ENCODE data around the gene SAP30BP.

Gene SAP30BP

DNA sequence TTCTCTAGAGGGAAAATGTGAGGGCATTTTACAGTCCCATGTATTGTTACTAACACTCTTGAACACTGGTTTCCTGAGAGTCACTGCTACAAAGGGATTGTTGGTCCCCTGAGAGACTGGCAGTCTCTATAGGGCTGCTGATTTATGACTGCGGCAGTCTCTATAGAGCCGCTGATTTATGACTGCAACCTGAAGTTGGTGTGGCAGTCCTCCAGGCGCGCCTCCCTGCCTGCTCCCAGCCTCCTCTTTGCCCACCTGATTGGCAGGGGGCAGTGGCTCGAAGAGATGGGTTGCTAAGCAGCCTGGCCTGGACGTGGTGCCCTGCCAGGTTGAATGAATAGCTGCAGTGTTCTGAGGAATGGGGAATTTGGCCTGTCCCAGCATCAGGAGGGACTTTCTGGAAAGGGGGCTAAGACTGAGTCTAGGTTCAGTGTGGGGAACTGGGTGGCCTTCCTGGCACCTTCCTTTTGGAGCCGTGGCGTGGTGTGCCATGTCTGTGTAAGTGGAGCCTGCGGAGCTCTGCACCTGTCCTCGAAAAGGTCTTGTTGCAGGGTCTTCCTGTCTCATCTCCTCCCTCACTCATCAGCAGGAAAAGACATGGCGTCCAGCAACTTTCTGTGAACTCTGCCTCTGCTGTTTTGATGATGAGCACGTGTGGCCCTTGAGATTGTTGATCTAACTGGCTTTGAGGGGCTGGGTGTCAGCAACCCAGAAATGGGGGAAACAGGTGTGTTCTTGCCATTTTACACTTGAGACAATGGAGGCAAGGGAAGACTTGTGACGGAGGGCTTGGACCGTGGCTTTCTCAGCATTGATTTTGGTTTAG is 24.9 kb downstream of the SAP30BP start:
- no peak for DNase-seq

DNA sequence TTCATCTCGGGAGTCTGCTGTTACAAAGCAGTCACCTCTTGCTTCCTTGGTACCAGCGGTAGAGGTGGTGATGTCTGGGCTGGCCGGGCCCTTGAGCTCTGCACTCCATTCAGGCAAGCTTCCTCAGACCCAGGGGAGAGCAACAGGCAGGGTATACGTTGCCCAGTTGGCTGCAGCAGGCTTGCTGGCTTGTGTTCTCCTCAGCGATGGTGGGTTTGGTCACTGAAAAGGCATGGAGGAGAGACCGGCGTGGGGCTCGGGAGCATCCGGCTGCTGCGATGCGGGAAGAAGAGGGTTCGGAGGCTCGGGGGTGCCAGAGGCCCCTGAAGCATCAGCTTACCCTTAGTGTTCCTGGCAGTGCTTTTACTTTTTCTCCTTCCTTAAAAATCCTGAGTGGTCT is 25.8 kb downstream of the SAP30BP start:
- no peak for DNase-seq

DNA sequence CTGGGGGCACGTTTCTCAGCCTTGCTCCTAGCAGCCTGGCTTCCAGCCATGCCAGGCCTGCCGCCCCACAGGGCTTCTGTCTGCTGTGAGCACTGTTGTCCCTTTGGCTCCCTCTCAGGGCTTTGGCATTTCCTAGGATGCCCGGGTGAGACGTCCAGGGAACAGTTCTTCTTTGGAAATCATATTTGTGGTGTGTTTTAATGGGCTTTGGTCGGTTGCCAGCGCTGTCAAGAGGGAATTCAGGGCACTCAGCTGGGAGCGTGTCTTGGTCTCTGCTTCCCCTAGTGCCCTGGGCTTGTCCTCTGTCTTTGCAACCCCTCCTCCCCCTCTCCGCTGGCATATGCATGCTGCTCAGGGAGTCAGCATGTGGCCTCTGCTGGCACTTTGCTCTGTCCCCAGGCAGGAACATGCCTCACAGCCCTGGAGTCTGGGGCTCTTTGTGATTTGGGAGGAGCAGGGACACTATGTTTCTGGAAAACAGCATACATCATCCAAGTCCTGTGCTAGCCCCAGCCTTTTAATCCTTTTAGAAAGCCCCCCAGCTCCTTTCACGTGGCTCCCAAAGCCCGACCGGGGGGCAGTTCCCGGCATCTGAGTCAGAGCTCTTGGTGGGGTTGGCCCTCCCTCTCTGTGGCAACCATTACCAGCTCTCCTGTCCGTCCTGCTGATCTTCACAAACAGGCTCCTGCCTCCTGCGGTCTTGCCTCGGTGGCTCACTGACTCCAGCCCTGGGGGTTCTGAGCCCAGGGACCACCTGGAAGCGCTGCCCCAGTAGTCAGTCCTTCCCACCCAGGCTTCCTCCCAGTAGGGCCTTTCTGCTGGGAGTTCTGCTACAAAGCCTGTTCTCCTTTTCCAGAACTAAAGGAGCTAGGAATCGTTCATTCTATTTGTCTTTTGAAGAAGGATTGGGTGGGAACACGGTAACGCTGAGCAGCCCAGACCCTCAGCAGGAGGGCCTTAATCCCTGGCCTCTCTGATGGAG is 26.7 kb downstream of the SAP30BP start:
- no peak for DNase-seq

DNA sequence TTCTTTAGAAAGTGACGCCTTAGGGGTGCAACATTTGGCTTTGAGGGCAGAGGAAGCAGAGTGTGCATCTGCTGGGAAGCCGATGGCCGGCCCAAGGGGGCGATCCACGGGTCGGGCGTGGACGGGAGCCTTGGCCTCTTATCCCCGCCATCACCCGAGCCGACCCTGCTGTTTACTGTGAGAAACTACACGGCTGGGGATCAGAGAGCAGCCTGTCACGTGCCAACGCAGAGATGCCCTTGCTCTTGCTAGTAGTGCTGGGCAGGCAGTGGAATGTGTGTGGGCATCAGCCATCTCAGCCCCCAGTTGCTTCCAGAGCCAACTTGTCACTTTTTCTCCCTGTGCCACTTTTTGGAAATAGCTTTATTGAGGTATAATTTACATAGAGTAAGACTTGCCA is 27.4 kb downstream of the SAP30BP start:
- no peak for DNase-seq

DNA sequence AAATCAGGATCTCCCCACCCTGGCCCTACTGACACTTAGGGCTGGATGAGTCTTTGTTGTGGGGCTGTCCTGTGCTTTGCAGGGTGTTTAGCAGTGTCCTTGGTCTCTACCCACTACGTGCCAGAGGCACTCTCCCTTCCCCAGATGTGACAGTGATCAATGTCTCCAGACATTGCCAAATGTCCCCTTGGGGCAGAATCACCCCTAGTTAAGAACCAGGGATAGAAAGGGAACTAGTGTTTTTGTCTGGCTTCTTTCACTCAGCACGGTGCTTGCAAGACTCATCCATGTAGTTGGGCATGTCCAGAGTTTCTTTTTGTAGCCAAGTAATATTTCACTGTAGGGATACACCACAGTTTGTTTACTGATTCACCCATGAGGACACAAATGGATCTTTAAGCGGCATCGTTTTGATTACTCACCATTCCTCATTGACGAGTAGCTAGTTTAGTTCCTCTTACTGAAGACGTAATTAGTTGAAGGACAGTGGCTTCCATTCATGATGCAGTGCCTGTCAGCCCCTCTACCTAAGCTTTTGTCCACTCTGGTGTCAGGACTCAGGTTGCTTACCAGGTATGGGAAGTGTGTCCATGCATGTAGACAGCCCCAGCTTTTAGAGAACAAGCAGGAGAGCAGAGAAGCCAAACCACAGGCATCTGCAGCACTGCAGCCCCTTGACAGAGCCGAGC is 28.1 kb downstream of the SAP30BP start:
- DNase-seq, result no peak

DNA sequence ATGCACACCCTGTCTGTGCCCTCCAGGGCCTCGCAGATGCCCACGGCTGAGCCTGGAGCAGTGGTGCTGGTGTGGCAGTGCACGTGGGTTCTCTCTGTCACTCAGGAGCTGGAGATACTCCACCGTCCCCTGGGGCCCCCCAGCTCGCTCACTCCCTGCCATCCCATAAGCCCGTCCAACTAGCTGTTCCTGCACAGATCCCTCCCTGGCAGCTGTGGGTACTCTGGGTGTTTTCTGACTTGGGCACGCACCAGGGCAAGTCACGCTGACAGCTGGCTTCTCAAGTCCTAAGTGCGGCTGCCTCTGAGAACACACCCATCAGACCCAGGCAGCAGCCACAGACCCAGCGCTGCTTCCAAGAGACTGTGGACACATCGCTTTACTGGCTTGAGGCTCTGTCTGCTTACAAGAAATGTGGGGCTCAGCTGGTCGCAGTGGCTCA is 28.7 kb downstream of the SAP30BP start:
- no peak for DNase-seq

DNA sequence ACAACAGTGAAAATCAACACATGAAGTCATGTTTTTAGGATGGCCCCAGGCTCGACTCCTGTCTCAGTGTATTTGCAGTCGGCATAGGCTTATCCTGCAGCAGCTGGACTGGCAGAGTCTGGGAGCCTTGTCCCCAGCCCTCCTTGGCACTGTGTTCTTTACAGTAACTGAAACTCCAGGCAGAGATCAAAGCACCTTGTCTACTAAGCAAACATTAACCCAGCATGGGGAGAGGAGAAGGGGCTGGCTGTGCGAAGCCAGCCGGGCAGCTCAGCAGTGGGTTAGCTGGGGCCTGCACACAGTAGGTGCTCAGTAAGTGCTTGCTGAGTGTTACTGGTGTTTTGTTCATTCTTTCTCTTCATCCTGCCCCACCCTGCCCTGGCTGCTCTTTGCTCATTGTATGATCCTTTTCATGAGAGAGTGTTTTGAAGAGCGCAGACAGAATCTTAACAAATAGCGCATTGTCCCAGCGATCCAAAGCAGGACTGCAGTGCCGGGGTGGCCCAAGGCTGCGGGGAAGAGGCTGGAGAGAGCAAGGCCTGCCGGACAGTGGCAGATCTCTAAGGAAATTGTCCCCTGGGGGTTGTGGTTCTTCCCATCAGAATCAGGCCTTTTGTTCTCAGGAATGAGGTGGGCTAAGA is 30.6 kb downstream of the SAP30BP start:
- no peak for DNase-seq

DNA sequence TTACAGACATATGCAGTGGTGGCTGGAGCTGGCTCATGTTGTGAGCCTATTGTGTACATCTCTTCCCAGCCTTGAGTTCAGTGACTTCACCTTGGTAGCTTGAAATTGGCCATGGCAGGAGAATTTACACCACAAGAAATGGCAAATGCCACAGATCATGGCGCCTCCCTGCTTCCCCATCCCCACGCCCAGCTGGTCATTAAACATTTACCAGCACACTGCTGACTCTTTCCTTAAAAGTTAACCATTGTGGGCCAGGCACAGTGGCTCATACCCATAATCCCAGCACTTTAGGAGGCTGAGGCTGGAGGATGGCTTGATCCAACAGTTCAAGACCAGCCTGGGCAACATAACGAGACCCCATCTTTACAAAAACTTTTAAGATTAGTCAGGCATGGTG is 31.5 kb downstream of the SAP30BP start:
- DNase-seq, result no peak

DNA sequence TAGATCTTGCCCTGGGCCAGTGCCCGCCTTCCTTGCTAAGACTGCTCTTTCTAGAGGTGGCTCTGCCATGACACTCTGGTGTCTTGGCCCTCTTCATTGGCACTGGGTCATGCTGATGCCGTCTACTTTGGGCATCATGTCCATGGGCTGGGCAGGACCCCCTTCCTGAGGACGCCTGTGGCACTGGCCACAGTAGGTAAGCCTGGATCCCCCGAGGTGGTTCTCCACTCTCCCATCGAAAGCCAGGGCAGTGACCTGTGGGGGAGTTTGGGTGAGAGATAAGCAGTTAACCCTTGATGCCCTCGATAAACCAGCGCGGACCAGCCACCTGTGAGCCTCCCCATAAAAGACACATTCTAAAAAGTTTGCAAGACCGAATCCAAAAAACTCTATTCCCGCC is 34.1 kb downstream of the SAP30BP start:
- DNase-seq, result no peak

DNA sequence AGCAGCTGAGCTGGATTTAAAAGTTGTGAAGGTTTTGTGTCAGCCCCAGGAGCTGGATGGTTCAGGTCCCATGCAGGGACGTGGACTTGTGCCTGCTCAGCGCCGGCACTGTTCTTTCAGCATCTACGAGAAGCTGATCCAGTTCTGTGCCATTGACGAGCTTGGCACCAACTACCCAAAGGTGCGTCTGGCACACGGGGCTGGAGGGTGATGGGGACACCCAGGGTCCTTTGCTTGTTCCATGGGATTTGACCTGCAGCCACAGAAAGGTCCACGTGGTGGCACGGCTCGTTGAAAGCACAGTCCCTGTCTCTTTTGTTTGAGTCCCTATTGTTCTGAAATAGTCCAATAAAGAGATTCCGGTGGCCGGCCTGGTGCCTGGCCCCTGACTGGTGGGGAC is 36.1 kb downstream of the SAP30BP start:
- no peak for DNase-seq

DNA sequence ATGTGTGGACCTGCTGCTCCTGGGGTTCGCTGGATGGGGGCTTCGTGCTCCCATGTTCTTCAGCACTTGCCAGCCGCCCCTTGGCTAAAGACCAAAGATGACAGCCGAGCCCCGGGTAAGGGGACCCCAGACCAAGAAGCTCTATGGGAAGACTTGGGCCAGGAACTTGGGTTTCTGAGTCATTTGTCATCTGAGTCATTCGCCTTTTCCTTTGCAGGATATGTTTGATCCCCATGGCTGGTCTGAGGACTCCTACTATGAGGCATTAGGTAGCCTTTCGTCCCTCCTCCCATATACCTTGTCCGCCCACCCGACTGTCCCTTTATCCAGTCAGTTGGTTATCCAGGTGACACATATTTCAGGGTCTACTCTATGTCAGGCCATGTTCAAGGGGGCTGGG is 36.5 kb downstream of the SAP30BP start:
- DNase-seq, result no peak

DNA sequence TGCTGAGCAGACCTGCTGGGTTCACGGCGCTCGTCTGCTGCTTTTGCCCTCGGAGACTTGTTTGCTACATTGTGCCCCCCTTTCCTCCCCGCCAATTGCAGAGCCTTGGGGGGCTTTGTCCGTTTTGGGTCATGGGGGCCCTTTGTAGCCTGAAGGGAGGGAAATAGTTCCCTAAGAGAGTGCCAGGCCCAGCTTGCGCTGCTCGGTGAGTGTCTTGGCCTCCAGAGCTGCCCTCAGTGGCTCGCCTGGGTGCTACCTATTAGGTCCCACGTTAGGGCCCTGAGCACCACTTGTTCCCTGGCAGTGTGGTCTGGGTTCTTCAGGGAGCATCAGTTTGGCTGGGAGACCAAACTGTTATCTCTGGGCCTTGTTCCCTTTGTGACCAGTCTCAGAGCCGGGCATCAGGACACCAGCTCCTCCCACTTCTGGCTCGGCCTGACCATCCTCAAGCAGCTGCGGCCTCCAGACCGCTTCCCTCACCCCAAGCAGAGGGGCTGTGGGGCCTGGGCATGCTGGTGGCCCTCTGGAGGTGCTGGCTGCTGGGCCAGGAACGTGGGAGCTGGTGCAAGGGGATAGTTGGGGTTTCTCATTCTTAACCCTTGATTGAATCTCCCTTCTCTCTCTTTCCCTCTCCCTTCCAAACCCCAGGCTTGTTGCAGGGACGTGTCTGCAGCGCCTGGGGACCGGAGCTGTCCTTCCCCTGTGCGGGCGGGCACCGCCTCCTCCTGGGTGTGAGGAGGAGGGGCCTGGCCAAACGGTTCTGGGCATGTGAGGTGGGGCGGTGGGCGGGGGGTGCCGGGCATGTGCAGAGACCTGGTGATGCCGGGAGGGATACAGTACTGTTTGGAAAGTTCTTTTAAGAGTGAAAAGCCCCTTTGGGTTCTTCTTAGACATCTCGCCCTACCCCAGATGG is 38.1 kb downstream of the SAP30BP start:
- no peak for DNase-seq

DNA sequence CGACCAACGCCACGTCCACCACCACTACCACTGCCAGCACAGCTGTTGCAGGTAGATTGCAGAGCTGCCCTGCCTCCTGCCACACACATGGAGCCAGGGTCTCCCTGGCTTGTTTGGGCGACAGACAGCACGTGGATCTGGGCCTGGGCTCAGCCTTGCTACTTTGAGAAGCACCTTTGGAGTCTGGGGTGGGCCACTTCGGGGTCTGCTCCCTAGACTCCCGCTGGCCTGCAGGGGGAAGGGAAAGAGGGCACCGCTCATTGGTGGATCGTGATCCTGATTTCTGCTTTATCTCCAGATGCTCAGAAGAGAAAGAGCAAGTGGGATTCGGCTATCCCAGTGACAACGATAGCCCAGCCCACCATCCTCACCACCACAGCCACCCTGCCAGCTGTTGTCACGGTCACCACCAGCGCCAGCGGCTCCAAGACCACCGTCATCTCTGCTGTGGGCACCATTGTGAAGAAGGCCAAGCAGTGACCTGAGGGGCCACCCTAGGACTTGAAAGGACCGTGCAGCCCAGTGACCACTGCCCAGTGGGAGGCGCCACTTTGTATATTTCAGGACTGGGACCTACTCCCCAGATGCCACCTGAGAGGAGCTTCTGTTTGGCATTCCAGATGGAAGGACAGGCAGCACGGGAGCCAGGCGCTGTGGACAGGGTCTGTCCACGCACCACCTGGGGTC is 39.0 kb downstream of the SAP30BP start:
- no peak for DNase-seq

DNA sequence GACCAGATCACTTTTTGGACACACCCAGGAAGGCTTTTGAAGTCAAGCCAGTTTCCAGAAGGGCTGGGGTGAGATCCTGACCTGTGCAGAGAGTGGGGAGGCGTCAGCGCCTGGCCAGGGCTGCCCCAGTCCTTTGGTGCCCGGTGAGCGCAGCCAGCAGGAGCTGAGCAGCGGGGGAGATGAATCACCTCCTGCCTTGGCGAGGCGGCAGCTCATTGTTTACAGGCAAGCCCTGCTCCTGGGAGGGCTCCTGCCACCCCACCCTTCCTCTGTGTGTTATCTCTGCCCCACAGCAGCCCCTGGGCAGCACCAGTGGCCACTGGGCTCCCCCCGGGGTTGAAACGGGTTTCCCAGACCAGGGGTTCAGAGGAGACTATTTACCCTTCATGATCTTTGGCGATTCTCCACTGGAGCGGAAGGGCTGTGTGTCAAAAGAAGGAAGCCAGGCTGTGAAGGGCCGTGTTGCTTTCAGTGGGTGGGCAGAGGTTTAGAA is 40.0 kb downstream of the SAP30BP start:
- DNase-seq, result no peak

DNA sequence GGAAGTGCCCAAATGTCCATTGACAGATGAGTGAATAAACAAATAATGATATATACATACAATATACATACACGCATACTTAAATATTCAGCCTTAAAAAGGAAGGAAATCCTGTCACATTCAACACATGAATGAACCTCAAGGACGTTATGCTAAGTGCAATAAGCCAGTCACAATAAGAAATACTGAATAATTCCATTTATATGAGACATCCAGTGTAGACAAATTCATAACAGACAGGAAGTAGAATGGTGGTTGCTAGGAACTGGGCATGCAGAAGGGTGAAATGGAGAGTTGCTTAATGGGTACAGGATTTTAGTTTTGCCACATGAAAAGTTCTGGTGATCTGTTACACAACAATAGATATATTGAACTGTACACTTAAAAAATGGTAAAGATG is 45.3 kb downstream of the SAP30BP start:
- no peak for DNase-seq

DNA sequence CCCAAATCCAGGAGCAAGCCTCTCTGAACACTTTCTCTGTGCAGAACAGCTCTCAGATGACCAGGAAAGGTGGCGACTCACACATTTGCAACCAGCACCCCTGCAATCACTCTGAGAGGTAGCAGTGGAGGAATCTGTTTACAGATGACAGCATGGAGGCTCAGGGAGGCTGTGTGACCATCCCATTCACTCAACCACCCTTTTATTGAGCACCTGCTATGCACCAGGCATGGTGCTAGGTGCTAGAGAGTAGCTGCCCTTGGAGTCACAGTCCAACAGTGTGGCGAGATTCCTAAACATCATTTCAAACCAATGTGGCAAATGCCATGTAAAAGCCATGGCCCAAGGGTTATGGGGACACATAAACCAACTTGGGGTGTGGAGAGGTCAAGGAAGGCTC is 52.6 kb downstream of the SAP30BP start:
- no peak for DNase-seq

DNA sequence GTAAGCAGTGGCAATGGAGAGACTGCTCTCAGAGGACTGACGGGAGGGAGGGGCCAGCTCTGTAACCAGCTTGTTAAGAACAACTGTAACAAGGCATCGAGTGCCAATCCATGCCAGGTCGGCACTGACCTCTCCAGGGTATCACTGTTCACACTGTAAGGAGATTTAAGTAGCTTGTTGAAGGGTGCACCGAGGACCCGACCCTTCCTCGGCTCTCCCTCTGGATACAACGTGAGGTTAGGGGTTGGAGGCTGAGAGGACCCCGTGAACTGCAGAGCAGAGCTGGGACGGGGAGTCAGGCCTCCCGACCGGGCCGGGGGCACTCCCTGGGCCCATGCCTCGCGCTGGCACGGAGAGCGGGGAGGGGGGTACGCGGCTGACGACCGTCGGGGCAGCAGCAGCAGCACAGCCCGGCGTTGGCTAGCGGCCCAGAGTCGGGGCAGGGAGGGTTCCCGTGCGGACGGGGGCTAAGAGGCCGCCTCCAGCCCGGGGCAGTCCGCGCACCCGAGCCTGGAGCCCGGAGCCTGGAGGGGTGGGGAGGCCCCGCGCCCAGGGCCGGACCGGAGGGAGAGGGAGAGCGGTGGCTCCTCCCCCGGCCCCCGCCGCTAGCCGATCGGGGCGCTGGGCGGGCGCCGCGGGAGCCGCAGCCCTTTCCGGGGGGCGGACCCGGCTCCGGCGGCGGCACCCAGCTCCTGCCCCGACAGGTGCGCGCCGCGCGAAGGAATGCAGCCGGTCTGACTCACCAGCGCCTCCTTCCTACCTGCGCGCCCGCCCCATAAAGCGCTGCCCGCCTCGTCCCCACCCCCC is 53.7 kb downstream of the SAP30BP start, which contains the start of gene ITGB4:
TSS of gene ITGB4 (plus strand) at position 804 of the 807 bp plus-strand sequence. CDS start 3,245 bp downstream, outside the sequence.
- DNase-seq, result peak; percentile 71

DNA sequence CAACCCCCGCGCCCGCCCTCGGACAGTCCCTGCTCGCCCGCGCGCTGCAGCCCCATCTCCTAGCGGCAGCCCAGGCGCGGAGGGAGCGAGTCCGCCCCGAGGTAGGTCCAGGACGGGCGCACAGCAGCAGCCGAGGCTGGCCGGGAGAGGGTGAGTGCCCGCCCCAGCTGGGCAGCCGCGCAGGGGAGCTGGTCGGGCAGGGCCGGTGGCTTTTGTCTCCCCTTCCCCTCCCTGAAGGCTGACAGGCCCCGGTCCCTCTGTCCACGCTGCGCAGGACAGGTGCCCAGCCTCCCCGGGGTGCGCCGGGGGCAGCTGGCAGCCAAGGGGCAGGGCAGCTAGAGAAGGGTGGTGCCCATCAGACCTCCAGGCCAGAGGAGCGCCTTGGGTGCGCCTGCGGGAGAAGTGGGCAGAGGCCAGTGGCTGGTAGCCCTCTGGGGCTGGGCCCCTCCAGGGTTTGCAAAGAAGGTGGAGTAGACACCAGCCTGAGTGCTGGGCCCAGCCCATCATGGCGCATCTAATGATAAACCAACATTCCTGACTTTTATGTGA is 54.4 kb downstream of the SAP30BP start:
- no peak for DNase-seq

DNA sequence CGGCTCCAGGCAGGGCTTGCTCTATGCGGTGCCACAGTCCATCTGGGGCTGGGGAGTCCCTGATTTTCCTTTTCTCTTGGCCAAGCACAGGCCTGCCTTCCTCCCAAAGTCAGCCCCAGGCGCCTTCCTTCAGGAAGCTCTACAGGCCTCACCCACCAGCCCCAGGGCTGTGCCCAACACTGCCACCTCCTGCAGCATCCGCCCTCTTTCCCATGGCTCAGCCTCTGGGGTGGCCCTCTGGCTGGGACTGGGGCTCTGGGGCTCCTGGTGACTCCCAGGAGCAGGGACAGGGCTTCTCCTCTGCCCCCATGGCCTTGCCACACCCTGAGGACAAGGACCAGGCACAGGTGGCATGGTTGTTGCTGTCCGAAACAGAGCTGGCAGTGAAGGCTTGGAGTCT is 54.9 kb downstream of the SAP30BP start:
- DNase-seq, result no peak

All from activated T-cell treated with anti-CD3 and anti-CD28 coated beads, Interleukin-2, amount 50 U/mL, for 1 hour (primary cell).